GM10847 (cell line): ENCODE data around the gene H1-8.

ENCODE experiments used
- POLR2A ChIP-seq: IDR thresholded peaks from 2 replicates; pipeline ENCODE4 v1.6.1; 2011; ENCODE audit not compliant: insufficient read length; ENCODE audit errors: extremely low read depth

H1-8 gene, protein sequence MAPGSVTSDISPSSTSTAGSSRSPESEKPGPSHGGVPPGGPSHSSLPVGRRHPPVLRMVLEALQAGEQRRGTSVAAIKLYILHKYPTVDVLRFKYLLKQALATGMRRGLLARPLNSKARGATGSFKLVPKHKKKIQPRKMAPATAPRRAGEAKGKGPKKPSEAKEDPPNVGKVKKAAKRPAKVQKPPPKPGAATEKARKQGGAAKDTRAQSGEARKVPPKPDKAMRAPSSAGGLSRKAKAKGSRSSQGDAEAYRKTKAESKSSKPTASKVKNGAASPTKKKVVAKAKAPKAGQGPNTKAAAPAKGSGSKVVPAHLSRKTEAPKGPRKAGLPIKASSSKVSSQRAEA

DNA sequence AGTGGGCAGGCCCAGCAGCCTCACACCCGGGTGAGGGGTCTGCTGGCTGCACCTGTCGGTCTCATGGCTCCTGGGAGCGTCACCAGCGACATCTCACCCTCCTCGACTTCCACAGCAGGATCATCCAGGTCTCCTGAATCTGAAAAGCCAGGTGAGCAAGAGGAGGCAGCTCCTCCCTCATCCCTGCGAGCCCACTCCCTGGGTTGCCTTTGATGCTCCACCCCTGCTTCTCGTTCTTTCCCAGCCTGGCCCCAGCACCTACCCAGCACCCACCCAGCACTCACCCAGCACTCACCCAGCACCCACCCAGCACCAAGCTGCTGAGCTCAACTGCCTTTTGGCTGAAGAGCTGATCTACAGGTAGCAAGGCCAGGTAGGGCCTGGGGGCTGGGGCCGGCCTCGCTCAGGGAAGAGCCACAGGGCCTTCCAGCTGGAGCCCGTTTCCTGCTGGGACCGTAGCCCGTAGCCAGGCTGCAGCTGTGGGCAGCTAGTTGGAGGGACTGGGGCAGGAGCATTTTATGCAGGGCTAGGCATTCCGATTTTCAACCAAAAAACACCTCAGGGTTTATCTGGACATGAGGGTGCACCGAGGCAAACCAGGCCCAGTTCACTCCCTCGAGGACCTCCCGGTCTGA lies at the start of gene H1-8:
Gene H1-8, plus strand, starts transcription at position 20 of the 635 bp plus-strand sequence. Its CDS starts 44 bp downstream, at position 64.
- no peak for TF ChIP-seq POLR2A

DNA sequence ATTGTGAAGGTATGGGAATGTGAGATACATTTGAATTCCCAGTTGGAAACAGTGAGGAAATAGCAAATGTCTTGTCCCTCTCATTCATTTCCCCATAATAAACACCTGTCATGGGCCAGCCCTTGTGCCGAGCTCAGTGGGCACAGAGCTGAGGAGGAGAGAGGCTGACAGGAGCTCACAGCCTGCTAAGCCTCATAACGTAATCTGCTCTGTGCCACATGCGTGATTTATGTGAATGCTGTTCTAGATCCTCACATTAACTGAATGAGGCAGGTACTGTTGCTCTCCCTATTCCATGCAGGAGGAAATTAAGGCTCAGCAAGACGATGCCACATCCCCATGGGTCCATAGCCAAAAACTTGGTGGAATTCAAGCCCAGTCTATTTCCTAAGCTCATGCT lies 49.8 kb upstream of the H1-8 start:
- no peak for TF ChIP-seq POLR2A

DNA sequence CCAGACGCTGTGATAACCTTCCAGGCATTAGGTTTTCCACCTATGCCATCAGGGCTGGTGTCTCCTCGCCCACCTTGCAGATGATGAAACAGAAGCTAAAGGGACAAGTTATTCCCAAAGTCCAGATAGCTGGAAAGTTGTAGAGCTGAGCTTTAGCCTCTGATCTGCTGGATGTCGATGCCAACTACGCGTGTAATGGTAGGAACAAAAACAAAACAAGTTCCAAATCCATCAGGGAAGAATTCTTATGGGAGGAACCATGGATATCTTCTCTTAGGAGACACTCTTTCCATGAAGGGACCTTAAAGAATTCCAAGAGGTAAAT lies 42.7 kb upstream of the H1-8 start:
- no peak for TF ChIP-seq POLR2A

DNA sequence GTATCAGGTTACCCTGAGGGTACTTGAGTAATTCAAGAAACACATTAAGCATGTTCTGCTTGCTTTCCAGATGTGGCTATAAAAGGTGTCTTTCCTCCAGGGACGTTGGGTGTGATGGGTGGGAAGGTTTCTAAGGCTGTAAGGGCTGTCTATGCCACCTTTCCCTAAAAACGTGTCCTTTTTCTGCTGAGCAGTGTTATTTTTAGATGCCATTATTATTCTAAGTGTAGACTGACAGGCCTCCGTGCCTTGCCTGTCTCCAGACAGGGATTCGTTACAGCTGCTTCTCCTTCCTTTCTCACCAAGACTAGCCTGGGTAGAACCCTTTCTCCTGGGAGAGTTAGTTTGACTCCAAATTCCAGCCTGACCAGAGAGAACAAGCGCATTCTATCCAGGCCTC lies 41.3 kb upstream of the H1-8 start:
- no peak for TF ChIP-seq POLR2A

DNA sequence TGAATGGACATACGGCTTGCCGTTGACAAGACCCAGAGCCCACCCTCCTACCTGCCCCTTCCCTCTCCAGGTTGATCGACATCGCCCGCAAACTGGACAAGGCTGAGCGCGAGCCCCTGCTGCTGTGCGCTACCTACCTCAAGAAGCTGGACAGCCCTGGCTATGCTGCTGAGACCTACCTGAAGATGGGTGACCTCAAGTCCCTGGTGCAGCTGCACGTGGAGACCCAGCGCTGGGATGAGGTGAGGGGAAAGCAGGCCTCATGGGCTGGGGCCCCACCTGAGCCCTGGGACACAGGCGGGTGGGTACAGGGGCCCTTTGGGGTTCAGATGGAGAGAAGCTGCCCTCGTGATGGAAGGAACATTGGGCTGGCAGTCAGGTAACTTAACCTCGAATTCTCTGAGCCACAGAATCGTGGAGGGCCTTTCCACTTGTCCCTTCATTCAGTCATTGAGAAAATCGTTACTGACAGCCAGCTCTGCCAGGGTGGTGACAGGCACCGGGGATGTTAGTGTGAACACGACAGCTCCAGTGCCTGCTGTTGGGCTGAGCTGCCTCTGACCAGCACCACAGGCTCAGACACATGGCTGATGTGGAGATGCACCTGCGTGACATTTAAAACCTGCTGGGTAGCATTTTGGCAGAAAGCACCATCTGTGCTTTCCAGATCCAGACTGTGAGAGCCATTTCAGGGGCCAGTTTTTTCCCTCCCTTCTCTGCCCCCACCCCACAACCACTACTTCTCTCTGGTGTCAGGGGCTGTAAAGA lies 40.1 kb upstream of the H1-8 start:
- no peak for TF ChIP-seq POLR2A

DNA sequence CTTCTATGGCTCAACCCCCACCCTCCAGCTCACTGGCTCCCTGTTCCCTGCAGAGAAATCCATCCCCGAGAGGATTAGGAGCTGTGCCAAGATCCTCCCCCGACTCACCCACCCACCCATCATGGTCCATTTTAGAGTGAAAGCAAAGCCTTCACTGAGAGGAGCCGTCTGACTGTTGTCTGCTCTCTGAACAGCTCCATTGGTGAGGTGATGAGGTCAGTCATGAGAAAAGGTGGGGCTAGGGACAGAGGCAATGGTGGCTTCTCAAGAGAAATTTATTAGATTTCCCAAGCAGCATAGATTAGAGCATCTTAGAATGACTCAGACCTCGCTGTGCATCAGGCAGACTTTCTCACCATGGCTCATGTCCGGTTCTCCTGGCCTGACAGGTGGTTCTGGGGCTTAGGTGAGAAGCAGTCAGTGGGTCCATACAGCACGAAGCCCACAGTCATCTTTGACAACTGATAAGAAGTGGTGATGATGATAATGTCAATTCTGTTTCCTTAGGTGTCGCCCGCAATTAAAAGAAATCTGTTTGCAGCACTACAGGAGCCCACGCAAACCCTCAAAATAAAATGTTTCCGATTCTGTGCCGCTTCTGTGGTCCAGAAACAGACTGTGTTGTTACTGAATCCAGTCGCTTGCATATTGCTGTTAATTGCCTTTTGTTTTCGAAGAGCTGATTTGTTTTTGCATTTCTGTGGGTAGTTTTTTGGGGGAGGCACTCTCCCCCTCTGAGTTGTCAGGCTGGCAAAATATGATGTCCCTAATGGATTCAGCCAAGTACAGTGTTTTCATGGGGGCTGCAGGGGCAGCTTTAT lies 39.3 kb upstream of the H1-8 start:
- no peak for TF ChIP-seq POLR2A

DNA sequence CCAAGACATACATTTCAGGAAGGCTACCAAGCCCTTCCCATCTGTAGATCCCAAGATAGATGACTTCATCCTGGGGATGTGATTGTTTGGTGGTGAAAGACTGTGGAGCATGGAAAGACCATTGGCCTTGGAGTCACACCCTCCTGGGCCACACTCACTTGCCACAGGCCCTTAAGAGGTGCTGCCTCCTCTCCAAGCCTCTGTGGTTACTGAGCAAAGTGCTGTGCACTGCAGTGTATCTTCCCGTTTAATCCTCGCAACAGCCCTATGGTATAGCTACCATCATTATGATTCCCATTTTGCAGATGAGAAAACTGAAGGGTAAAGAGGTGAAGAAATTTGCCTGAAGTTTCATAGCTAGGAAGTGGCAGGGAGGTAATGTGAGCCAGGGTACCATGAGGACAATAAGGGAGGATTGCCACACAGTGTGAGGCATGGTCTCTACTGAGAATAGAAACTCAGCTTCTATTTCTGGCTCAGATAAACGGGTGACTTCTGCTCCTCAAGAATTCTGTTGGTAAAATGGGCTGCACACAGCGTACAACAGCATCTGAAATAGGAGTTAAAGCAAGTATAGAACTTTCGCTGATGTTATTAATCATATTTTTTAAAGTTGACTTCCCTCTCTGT lies 38.4 kb upstream of the H1-8 start:
- no peak for TF ChIP-seq POLR2A

DNA sequence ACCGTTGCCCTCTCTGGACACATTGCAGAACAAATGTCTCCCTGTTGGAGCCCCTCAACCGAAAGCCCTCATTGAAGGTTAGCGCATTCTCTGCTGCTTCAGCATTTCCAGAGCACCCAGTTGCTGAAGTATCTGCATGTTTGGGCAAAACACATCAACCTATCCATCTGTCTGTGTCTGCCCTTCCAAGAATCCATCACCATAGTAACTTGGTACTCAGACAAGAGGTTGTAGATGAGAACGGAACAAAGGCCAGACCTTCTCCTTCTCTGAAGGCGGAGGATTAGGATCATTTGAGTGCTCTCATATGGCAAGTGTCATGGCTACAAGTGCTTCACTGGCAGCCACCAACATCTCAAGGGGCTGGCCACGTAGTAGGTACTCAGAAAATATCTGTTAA lies 37.6 kb upstream of the H1-8 start:
- TF ChIP-seq POLR2A: no peak

DNA sequence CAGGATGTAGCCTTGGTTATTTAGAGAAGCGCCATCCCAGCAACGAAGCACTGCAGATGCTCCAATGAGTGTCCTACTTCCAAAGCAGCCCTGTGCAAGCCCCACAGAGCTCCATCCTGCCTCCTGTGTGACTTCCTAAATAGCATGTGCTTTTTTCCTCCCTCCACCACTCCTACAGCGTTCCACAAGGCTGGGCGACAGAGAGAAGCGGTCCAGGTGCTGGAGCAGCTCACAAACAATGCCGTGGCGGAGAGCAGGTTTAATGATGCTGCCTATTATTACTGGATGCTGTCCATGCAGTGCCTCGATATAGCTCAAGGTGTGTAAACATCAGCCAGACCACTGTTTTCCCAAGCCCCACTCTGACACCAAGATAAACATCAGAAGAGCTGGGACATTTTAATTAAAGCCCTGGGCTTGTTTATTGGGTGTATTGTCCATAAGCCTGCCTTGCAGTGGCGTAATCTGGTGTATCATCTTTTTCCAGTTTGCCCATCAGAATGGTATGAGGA lies 36.7 kb upstream of the H1-8 start:
- no peak for TF ChIP-seq POLR2A

DNA sequence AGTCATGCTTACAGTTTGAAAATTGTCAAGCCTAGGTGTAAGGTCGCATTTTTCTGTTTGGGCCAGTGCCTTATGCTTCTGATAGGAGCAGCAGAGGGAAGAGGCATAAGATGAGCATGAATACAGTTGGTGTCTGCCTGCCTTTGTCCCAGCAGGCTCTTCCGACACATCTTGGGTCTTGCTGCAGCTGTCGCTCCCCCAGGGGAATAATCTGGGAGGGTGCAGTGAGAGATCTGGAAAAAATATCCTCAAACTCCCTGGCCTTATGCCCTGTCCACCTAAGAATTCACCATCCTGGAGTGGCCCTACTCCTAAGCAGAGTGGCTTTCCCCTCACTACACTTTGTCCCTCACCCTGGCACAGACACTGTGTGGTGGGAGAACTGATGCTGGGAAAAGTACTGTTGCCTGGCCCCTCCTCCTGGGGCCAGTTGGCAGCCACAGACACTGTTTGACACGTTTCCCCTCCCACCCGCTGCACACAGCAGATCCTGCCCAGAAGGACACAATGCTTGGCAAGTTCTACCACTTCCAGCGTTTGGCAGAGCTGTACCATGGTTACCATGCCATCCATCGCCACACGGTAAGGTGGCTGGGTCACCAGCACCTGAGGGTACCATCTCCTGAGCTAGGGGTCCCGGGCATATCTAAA lies 35.7 kb upstream of the H1-8 start:
- no peak for TF ChIP-seq POLR2A

DNA sequence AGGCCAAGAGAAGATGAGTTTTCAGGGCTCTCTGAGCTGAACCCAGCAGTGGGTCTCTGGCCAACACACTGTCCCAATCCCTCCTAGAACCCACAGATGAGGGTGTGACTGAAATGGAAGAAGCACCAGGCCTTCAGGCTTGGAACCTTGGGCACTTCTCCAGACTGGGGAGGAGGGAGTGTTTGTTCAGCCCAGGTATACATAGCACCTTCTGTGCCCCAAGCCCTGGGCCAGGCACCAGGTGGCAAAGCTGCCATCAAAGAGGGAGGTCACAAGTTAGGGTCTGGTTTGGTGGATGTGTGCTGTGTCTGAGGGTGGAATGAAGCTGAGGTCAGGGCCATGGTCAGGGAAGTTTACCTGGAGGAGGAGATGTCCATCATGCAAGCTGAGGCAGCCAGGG lies 30.4 kb upstream of the H1-8 start:
- TF ChIP-seq POLR2A: no peak

DNA sequence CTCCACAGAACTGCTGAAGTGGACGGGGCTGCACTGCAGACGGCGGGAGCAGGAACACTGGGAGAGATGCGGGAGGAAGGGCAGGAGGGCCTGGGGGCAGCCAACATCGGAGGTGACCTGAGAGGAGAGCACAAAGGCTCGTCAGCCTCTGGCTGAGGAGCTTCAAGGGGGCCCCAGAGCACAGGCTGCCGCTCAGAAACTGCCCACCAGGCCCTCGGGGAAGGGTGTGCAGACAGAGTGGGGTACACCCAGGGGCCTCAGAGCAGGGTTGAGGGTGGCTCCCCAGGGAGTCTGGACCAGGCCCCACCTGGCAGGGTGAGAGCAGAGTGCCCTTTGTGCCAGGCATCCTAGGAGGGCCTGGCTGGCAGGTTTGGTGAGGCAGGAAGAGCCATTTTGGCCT lies 29.3 kb upstream of the H1-8 start:
- no peak for TF ChIP-seq POLR2A

DNA sequence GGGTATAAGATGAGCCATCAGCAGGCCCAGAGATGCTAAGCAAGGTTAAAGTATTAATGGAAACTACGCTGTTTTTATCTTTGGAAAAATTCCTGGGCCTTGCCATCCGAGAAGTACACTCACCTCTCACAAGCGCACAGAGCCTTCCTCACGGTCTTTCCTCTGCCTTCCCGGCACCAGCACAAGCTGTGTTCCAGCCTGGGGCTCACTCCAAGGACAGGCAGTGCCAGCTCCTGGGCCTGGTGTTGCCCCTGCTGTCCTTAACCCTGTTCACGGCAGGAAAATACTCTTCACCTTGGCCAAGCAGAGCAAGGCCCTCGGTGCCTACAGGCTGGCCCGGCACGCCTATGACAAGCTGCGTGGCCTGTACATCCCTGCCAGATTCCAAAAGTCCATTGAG lies 28.9 kb upstream of the H1-8 start:
- no peak for TF ChIP-seq POLR2A

DNA sequence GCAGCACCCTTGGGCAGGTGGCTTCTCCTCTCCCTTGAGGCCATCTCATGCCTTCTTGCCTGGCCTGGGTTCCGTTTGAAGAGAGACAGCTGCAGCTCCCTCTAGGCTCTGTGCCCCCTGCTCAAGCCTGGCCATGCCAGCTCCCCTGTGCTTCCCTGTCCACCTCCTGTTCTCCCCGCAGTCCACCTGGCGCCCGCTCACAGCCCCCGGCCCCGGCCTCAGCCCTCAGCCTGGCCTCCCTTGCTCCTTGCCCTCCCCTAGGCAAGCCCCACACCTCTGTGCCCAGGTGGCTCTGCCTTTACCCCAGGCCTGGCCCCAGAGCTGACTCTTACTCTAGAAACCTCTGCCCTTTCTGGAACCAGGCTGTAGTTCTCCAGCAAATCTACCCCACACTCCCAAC lies 28.4 kb upstream of the H1-8 start:
- no peak for TF ChIP-seq POLR2A
